IMR-90 (cell line): Measurements from ENCODE around the gene OLAH. TPM values are rescaled to one million over a fixed set of nuclear protein-coding genes. Genes with fewer than 3 reads are reported as not detected.

Source experiments
- polyA plus RNA-seq, 3 experiments: library from polyadenylated mRNA; depleted of rRNA; stranded (reverse); fragments of >200 nt; gene quantifications; 2 replicates each; pipeline ENCODE4 v1.2.3, GENCODE V29; 2012; ENCODE audit warnings: low replicate concordance in 1 of 3
- total RNA-seq: library from RNA; depleted of rRNA; stranded (reverse); fragments of >200 nt; gene quantifications from 2 replicates; pipeline ENCODE4 v1.2.3, GENCODE V29; 2012; rRNA removed

Gene OLAH
- total and polyA plus RNA-seq, 2 of the 4 experiments (the other 2 are of a cell fraction): not detected

Other genes with a start within 250 kb of the OLAH start
- gene CDNF, start 205.9 kb upstream of the OLAH start, total RNA-seq: 0.72 and 0.83 TPM in 2 replicates
- gene CDNF, start 205.9 kb upstream of the OLAH start, polyA plus RNA-seq (2012; rRNA removed): 1.1 and 1.3 TPM in 2 replicates
- 11.8 and 15.6 TPM in 2 replicates for gene HSPA14, start 205.6 kb upstream of the OLAH start, total RNA-seq
- 8.7 and 10.3 TPM in 2 replicates for gene HSPA14, start 205.6 kb upstream of the OLAH start, polyA plus RNA-seq (2012; rRNA removed)
- gene MSANTD7, start 205.6 kb upstream of the OLAH start, total RNA-seq: 16.0 and 17.2 TPM in 2 replicates
- 4.2 and 4.7 TPM in 2 replicates for gene MSANTD7, start 205.6 kb upstream of the OLAH start, polyA plus RNA-seq (2012; rRNA removed)
- 14.5 and 23.3 TPM in 2 replicates for gene SUV39H2, start 165.1 kb upstream of the OLAH start, total RNA-seq
- 3.6 and 5.3 TPM in 2 replicates for gene SUV39H2, start 165.1 kb upstream of the OLAH start, polyA plus RNA-seq (2012; rRNA removed)
- 8.1 TPM in 2 replicates for gene DCLRE1C, start 89.8 kb upstream of the OLAH start, total RNA-seq
- 2.6 and 2.9 TPM in 2 replicates for gene DCLRE1C, start 89.8 kb upstream of the OLAH start, polyA plus RNA-seq (2012; rRNA removed)
- gene MEIG1, start 84.6 kb upstream of the OLAH start, total RNA-seq: not detected in 2 replicates
- gene MEIG1, start 84.6 kb upstream of the OLAH start, polyA plus RNA-seq (2012; rRNA removed): not detected in 2 replicates
- gene ACBD7, start 44.8 kb downstream of the OLAH start, total RNA-seq: 0.54 and 1.1 TPM in 2 replicates
- gene ACBD7, start 44.8 kb downstream of the OLAH start, polyA plus RNA-seq (2012; rRNA removed): 0.26 and 0.29 TPM in 2 replicates
- 12.4 and 13.1 TPM in 2 replicates for gene RPP38, start 53.4 kb downstream of the OLAH start, total RNA-seq
- gene RPP38, start 53.4 kb downstream of the OLAH start, polyA plus RNA-seq (2012; rRNA removed): 18.0 and 19.0 TPM in 2 replicates
- 41.0 and 51.9 TPM in 2 replicates for gene NMT2, start 124.8 kb downstream of the OLAH start, total RNA-seq
- 15.5 and 18.7 TPM in 2 replicates for gene NMT2, start 124.8 kb downstream of the OLAH start, polyA plus RNA-seq (2012; rRNA removed)